Mucosa of rectum (tissue), 2 donors: ENCODE results near the gene ITGA8.

Experiments used
- H3K27ac ChIP-seq, 2 donors: one replicate each; pipeline ENCODE4 v1.7.0; 2013; ENCODE audit warnings: inconsistent platforms in 2 of 2, low read depth in 2 of 2, low read length in 2 of 2
- H3K27me3 ChIP-seq, 2 donors: one replicate each; pipeline ENCODE4 v1.7.0; 2013; ENCODE audit warnings: low read length in 2 of 2; ENCODE audit not compliant: control insufficient read depth in 2 of 2, insufficient read depth in 2 of 2
- H3K36me3 ChIP-seq, 2 donors: one replicate each; pipeline ENCODE4 v1.7.0; 2013; ENCODE audit warnings: low read length in 2 of 2; ENCODE audit not compliant: control insufficient read depth in 2 of 2, insufficient read depth in 2 of 2
- H3K4me1 ChIP-seq, 2 donors: one replicate each; pipeline ENCODE4 v1.7.0; 2013; ENCODE audit warnings: low read length in 2 of 2, mild to moderate bottlenecking in 1 of 2; ENCODE audit not compliant: control insufficient read depth in 2 of 2, insufficient read depth in 2 of 2
- H3K4me3 ChIP-seq, 2 donors: one replicate each; pipeline ENCODE4 v1.7.0; 2013; ENCODE audit warnings: low read length in 2 of 2
- H3K9ac ChIP-seq, 2 donors: one replicate each; pipeline ENCODE4 v1.7.0; 2013; ENCODE audit warnings: low read length in 2 of 2, low read depth in 1 of 2, mild to moderate bottlenecking in 1 of 2
- H3K9me3 ChIP-seq, 2 donors: one replicate each; pipeline ENCODE4 v1.7.0; 2013; ENCODE audit warnings: low read length in 2 of 2; ENCODE audit not compliant: control insufficient read depth in 2 of 2
- donor health status: healthy.
- donor health status: Normal muscosa, but diverticular disease.

The ITGA8 gene

GRCh38 chr10:15469111-15469510, 250.6 kb downstream of the ITGA8 start:
- H3K9me3 ChIP-seq = no peaks in the 10 kb centered on the region
- H3K9ac ChIP-seq = no peak overlapping the region

DNA sequence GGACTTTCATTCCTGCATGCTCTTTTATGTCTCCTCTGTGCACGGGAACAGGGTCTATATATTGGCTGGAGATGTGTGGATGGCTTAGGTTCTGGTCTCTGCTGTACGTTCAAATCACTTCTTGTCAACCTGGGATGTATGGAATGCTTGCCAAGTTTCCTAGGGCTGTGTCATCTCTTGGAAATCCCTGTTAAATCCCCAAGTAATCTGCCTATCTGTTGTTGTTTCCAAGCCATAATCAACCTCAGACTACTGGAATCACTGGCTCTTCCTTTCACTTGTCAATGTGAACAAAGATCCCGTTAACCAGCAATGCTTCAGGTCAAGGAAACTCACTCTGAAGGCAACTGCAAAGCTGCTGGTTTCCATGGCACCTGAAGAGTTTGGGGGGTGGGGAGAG, 255.3 kb downstream of the ITGA8 start:
- H3K4me3 ChIP-seq = no peak overlapping the region
- no peak overlapping the region for H3K9ac ChIP-seq
- no peaks in the 10 kb centered on the region for H3K36me3 ChIP-seq
- no peak overlapping the region for H3K27ac ChIP-seq
- no peaks in the 10 kb centered on the region for H3K4me1 ChIP-seq
- H3K9me3 ChIP-seq = no peaks in the 10 kb centered on the region
- no peaks in the 10 kb centered on the region for H3K27me3 ChIP-seq

More at GRCh38 chr10:15469111-15469510, 250.6 kb downstream of the ITGA8 start:
- Histone ChIP-seq H3K36me3 (no peaks in the 10 kb centered on the region), H3K27me3 (no peaks in the 10 kb centered on the region), H3K4me1 (no peaks in the 10 kb centered on the region), H3K4me3 (no peak overlapping the region), H3K27ac (no peak overlapping the region)
